Fibroblast of pulmonary artery (primary cell): ENCODE measurements around the gene FCRL4.

Experiments
- DNase-seq: peaks from one replicate; pipeline ENCODE4 v3.0.0-alpha.2; 2010; ENCODE audit warnings: low read depth
- H3K4me3 ChIP-seq: replicated peaks from 2 replicates; pipeline ENCODE4 v1.5.1; 2011; ENCODE audit warnings: low read depth, mild to moderate bottlenecking, control low read depth, low read length, moderate library complexity
- CTCF ChIP-seq: IDR thresholded peaks from 2 replicates; pipeline ENCODE4 v1.5.1; 2011; ENCODE audit warnings: mild to moderate bottlenecking, control low read depth, low read length, inconsistent platforms; ENCODE audit errors: missing control alignments

FCRL4 gene

GRCh38 chr1:157539568-157539967 lies 58.3 kb downstream of the FCRL4 start:
- no peak for DNase-seq

GRCh38 chr1:157532569-157532968 lies 65.3 kb downstream of the FCRL4 start:
- no peak for TF ChIP-seq CTCF
- no peak overlapping the region for H3K4me3 ChIP-seq
- DNase-seq: no peak

More at GRCh38 chr1:157539568-157539967, 58.3 kb downstream of the FCRL4 start:
- TF ChIP-seq CTCF: no peak
- no peak overlapping the region for H3K4me3 ChIP-seq

GRCh38 chr1:157523774-157524493 lies 74.0 kb downstream of the FCRL4 start:
- no peak overlapping the region for H3K4me3 ChIP-seq
- no peak for TF ChIP-seq CTCF
- no peak for DNase-seq
